ENCODE measurements around the gene COL25A1. TPM values are rescaled to one million over a fixed set of nuclear protein-coding genes. Genes with fewer than 3 reads are reported as not detected.

The COL25A1 gene
- total and polyA plus RNA-seq, 2 experiments from 2014 or later: 0.28 to 1.9 TPM

- 90% methylated on average over 4 of the region's 4 CpGs for whole genome bisulfite sequencing (ENCODE audit: low lambda C conversion rate, missing lambda C conversion rate)
- no peaks in the 10 kb centered on the region for H3K36me3 ChIP-seq (replicated peaks; ENCODE audit: insufficient read depth, low read depth)
- no peaks in the 10 kb centered on the region for H4K20me1 ChIP-seq (ENCODE audit: insufficient read depth, poor library complexity, severe bottlenecking)
- no peaks in the 10 kb centered on the region for H3K4me1 ChIP-seq (ENCODE audit: insufficient read depth)
- no peaks in the 10 kb centered on the region for H3K9me3 ChIP-seq (ENCODE audit: low read depth)
- no peaks in the 10 kb centered on the region for H3K79me2 ChIP-seq
- no peak overlapping the region for H3K4me2 ChIP-seq
- H2AFZ ChIP-seq: no peak overlapping the region
- TF ChIP-seq CTCF (IDR thresholded peaks at IDR 0.05; ENCODE audit: poor library complexity) (no peak), EZH2 (IDR thresholded peaks at IDR 0.05; ENCODE audit: borderline replicate concordance) (no peak), EZH2phosphoT487 (IDR thresholded peaks at IDR 0.05; ENCODE audit: low read depth, severe bottlenecking, unreplicated experiment) (no peak)
- no peak overlapping the region for H3K27ac ChIP-seq
- no peak overlapping the region for H3K4me3 ChIP-seq
- H3K9me2 ChIP-seq (replicated peaks; ENCODE audit: insufficient read depth): no peaks in the 10 kb centered on the region
- DNase-seq (ENCODE audit: low spot score): no peak
- H3K27me3 ChIP-seq: no peaks in the 10 kb centered on the region
These were observed 281.6 kb downstream of the COL25A1 start for GRCh38 chr4:109020861-109021260.

- H3K4me2 ChIP-seq: no peak overlapping the region
- H3K9me3 ChIP-seq (ENCODE audit: low read depth): no peaks in the 10 kb centered on the region
- no peak overlapping the region for H3K4me3 ChIP-seq
- no peaks in the 10 kb centered on the region for H4K20me1 ChIP-seq (ENCODE audit: insufficient read depth, poor library complexity, severe bottlenecking)
- no peak for DNase-seq (ENCODE audit: low spot score)
- no peaks in the 10 kb centered on the region for H3K9me2 ChIP-seq (replicated peaks; ENCODE audit: insufficient read depth)
- 96% methylated on average over 5 of the region's 5 CpGs for WGBS (ENCODE audit: low lambda C conversion rate, missing lambda C conversion rate)
- H3K36me3 ChIP-seq (replicated peaks; ENCODE audit: insufficient read depth, low read depth): no peaks in the 10 kb centered on the region
- no peak overlapping the region for H2AFZ ChIP-seq
- TF ChIP-seq CTCF (IDR thresholded peaks at IDR 0.05; ENCODE audit: poor library complexity) (no peak), EZH2phosphoT487 (IDR thresholded peaks at IDR 0.05; ENCODE audit: low read depth, severe bottlenecking, unreplicated experiment) (no peak), EZH2 (IDR thresholded peaks at IDR 0.05; ENCODE audit: borderline replicate concordance) (no peak)
- no peaks in the 10 kb centered on the region for H3K79me2 ChIP-seq
- no peaks in the 10 kb centered on the region for H3K4me1 ChIP-seq (ENCODE audit: insufficient read depth)
- no peaks in the 10 kb centered on the region for H3K27me3 ChIP-seq
- H3K27ac ChIP-seq: no peak overlapping the region
These were observed 286.3 kb downstream of the COL25A1 start for GRCh38 chr4:109016200-109016599.

- H3K79me2 ChIP-seq: no peaks in the 10 kb centered on the region
- no peaks in the 10 kb centered on the region for H3K4me1 ChIP-seq (ENCODE audit: insufficient read depth)
- no peak for DNase-seq (ENCODE audit: low spot score)
- no peak overlapping the region for H3K4me3 ChIP-seq
- H3K4me2 ChIP-seq: peak overlapping the region; percentile 3
- H4K20me1 ChIP-seq (ENCODE audit: insufficient read depth, poor library complexity, severe bottlenecking): no peaks in the 10 kb centered on the region
- WGBS (ENCODE audit: low lambda C conversion rate, missing lambda C conversion rate): 75% methylated on average over 2 of the region's 2 CpGs
- H3K36me3 ChIP-seq (replicated peaks; ENCODE audit: insufficient read depth, low read depth): no peaks in the 10 kb centered on the region
- H3K9me3 ChIP-seq (ENCODE audit: low read depth): no peaks in the 10 kb centered on the region
- TF ChIP-seq CTCF (IDR thresholded peaks at IDR 0.05; ENCODE audit: poor library complexity) (no peak), EZH2 (IDR thresholded peaks at IDR 0.05; ENCODE audit: borderline replicate concordance) (no peak), EZH2phosphoT487 (IDR thresholded peaks at IDR 0.05; ENCODE audit: low read depth, severe bottlenecking, unreplicated experiment) (no peak)
- H3K9me2 ChIP-seq (replicated peaks; ENCODE audit: insufficient read depth): no peaks in the 10 kb centered on the region
- H3K27me3 ChIP-seq: no peaks in the 10 kb centered on the region
- no peak overlapping the region for H3K27ac ChIP-seq
- no peak overlapping the region for H2AFZ ChIP-seq
These were observed 287.0 kb downstream of the COL25A1 start for GRCh38 chr4:109015413-109015810.

All from hepatocyte (in vitro differentiated cells).